Measurements from ENCODE around the gene PRPF19.

DNA sequence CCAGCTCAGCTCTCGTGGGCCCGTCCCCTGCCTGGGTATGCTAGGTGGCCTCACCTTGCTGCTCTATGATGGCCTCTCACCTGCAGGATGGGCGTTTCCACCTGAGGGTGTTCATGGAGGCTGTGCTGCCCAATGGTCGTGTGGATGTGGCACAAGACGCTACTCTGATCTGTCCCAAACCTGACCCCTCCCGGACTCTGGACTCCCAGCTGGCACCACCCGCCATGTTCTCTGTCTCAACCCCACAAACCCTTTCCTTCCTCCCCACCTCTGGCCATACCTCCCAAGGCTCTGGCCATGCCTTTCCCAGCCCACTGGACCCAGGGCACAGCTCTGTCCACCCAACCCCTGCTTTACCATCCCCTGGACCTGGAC is 36.9 kb downstream of the PRPF19 start:
- TF ChIP-seq, protein P1, sequence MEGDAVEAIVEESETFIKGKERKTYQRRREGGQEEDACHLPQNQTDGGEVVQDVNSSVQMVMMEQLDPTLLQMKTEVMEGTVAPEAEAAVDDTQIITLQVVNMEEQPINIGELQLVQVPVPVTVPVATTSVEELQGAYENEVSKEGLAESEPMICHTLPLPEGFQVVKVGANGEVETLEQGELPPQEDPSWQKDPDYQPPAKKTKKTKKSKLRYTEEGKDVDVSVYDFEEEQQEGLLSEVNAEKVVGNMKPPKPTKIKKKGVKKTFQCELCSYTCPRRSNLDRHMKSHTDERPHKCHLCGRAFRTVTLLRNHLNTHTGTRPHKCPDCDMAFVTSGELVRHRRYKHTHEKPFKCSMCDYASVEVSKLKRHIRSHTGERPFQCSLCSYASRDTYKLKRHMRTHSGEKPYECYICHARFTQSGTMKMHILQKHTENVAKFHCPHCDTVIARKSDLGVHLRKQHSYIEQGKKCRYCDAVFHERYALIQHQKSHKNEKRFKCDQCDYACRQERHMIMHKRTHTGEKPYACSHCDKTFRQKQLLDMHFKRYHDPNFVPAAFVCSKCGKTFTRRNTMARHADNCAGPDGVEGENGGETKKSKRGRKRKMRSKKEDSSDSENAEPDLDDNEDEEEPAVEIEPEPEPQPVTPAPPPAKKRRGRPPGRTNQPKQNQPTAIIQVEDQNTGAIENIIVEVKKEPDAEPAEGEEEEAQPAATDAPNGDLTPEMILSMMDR (IDR thresholded peaks at IDR 0.05), result no peak
- no peak for TF ChIP-seq POLR2A (IDR thresholded peaks at IDR 0.05)
